Measurements from ENCODE around the gene LIN7A.
"Not testable (repeated sequence)": the region's sequence is repeated elsewhere in the genome, so short reads cannot be mapped to it uniquely, and the experiment has no call there.

The LIN7A gene

GRCh38 chr12:80924437-80924836 is 13.3 kb downstream of the LIN7A start:
- no peak for DNase-seq (ENCODE audit: extremely low read depth in 1 of 2, low read depth in 1 of 2)

GRCh38 chr12:80920006-80920405 is 17.7 kb downstream of the LIN7A start:
- DNase-seq (ENCODE audit: extremely low read depth in 1 of 2, low read depth in 1 of 2): no peak

- DNase-seq (ENCODE audit: extremely low read depth in 1 of 2, low read depth in 1 of 2): no peak
Measured at GRCh38 chr12:80917651-80918050, 20.1 kb downstream of the LIN7A start.

GRCh38 chr12:80912901-80913770 is 24.6 kb downstream of the LIN7A start:
- DNase-seq (ENCODE audit: extremely low read depth in 1 of 2, low read depth in 1 of 2): no peak

DNA sequence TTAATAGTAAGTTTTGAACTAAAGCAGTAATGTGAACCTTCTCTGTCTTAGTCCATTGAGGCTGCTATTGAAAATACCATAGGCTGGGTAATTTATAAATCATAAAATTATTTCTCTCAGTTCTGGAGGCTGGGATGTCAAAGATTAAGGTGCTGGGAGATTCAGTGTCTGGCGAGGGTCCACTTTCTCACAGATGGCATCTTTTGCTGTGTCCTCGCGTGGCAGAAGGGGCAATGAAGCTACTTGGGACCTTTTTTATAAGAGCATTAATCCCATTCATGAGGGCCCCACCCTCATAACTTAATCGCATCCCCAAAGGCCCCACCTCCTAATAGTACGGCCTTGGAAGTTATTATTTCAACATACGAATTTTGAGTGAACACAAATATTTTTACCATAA is 28.4 kb downstream of the LIN7A start:
- no peak for DNase-seq (ENCODE audit: extremely low read depth in 1 of 2, low read depth in 1 of 2)

GRCh38 chr12:80902711-80903110 is 35.0 kb downstream of the LIN7A start:
- DNase-seq (ENCODE audit: extremely low read depth in 1 of 2, low read depth in 1 of 2): no peak

GRCh38 chr12:80901661-80902060 is 36.1 kb downstream of the LIN7A start:
- DNase-seq (ENCODE audit: extremely low read depth in 1 of 2, low read depth in 1 of 2): no peak

- no peak for DNase-seq (ENCODE audit: extremely low read depth in 1 of 2, low read depth in 1 of 2)
Measured at GRCh38 chr12:80895240-80895639, 42.5 kb downstream of the LIN7A start.

- no peak for DNase-seq (ENCODE audit: extremely low read depth in 1 of 2, low read depth in 1 of 2)
Measured at GRCh38 chr12:80894179-80894578, 43.6 kb downstream of the LIN7A start.

- DNase-seq (ENCODE audit: extremely low read depth in 1 of 2, low read depth in 1 of 2): no peak
Measured at GRCh38 chr12:80892597-80893445, 44.9 kb downstream of the LIN7A start.

DNA sequence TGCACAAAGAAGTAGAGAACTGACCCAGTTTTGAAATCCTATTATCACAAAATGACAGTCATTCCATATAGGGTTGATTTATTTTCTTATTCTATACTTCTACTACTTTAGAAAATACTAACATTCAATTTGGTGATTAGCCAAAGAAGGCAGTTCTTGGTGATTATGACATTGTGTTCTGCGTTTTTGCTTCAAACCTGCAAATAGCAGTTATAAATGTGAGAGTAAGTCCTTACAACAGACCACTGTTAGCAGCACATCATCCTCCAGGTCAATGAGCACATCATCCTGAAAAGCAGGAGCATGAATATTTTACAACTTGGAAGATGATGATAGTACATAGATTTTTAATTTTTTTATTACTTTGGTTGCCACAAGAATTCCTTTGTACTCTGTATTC is 53.1 kb downstream of the LIN7A start:
- DNase-seq (ENCODE audit: extremely low read depth in 1 of 2, low read depth in 1 of 2): no peak

DNA sequence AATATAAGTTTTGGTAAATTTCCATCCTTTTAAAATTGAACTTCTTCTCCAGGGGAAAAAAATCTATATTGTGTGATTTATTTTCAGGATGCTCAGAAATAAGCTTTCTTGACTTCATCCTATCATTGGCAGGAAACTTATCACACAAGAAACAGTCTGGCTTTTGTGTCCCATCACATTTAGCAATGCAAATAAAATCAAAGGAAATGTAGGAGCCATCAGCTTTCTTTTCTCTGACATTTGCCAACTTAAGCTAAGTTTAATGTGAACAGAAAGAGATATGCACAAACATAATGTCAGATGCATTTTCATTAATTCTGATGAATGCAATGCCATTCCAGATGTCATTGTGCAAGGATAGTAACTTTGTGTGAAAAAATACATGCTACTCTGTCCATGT is 56.6 kb downstream of the LIN7A start:
- no peak for DNase-seq (ENCODE audit: extremely low read depth in 1 of 2, low read depth in 1 of 2)

DNA sequence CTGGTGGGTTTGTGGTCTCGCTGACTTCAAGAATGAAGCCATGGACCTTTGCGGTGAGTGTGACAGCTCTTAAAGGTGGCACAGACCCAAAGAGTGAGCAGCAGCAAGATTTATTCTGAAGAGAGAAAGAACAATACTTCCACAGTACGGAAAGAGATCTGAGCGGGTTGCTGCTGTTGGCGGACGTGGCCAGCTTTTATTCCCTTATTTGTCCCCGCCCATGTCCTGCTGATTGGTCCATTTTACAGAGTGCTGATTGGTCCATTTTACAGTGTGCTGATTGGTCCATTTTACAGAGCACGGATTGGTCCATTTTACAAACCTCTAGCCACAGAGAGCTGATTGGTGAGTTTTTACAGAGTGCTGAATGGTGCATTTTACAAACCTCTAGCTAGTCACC is 59.3 kb downstream of the LIN7A start:
- DNase-seq (ENCODE audit: extremely low read depth in 1 of 2, low read depth in 1 of 2): not testable (repeated sequence)

- no peak for DNase-seq (ENCODE audit: extremely low read depth in 1 of 2, low read depth in 1 of 2)
Measured at GRCh38 chr12:80877721-80878265, 59.9 kb downstream of the LIN7A start.

GRCh38 chr12:80872053-80872452 is 65.7 kb downstream of the LIN7A start:
- no peak for DNase-seq (ENCODE audit: extremely low read depth in 1 of 2, low read depth in 1 of 2)

DNA sequence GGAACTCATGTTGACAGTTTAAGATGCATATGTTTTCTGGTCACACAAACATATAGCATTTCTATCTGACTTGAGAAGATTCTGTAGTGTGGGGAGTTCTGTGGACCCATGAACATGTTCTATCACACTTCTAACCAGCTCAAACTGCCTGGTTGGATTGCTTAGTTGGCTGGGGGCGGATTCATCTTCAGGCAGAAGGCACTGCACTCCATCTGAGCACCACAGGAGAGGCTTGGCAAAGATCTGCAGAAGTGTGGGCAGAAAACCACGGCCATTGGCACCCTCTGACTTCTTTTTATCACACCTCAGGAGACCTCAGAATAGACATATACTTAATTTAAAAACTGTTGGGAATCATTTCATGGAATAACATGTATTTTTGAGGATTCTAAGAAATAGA is 68.5 kb downstream of the LIN7A start:
- no peak for DNase-seq (ENCODE audit: extremely low read depth in 1 of 2, low read depth in 1 of 2)

GRCh38 chr12:80868576-80868975 is 69.2 kb downstream of the LIN7A start:
- no peak for DNase-seq (ENCODE audit: extremely low read depth in 1 of 2, low read depth in 1 of 2)

DNA sequence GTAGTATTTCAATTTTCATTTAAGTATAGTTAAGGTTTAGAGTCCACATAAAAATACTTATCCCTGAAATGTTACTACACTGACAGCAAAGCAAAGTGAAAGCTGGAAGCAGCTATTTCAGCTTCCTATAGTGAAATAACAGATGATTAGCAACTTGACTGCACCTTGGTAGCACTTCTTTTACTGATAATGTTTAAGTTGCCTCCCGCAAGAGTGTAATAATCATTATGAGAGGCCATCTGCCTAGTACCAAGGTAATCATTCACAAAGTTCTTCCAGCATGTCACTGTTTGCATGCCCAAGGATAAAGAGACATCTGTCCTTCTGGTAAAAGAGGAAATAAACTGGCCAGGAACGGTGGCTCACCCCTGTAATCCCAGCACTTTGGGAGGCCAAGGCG is 69.8 kb downstream of the LIN7A start:
- DNase-seq (ENCODE audit: extremely low read depth in 1 of 2, low read depth in 1 of 2): no peak

DNA sequence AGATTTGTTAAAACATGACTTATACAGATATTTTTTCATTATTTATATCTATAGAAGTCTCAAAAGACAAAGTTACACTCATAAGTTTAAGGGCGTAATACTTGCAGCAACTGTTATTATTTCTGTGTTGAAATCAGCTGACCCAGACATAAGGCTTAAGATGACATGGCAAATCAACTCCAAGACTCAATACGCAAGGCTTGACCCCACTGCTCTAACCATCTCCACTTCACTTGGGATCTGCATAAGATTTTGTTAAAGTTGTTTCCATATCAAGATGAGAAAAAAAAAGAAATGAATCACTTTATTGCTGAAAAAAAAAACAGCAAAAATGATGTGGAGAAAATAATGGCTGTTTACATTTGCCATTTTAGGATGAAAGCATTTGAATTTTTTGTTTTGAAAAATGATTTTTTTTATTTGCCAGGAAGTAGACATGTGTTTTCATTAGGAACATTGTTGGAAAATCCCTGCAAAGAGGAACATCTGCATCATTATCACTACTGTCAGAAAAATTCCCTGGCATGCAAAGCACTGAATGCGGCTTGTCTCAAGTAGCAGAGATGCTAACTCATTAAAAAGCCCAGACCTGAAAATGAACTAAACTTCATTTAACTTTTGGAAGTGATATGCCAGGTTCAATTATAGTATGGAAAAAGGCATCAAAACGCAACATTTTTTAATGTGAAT is 73.5 kb downstream of the LIN7A start:
- DNase-seq (ENCODE audit: extremely low read depth in 1 of 2, low read depth in 1 of 2): no peak

DNA sequence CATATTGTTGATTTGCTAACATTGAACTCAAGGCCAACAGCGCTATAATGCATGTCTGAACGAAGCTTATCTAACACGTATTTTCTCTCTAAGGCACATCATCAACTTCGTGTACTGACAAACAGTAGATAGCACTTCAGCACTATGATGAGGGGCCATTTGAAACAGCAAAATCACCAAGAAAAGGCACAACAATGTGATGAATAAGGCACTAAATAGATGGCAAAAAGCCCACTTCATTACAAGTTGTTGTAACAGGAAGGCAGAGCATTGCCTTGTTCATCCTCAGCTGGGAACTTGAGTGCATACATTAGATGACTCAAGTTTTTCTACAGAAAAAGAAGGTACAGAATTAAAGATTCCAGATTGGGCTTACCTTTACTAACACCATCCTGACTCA is 75.2 kb downstream of the LIN7A start:
- DNase-seq (ENCODE audit: extremely low read depth in 1 of 2, low read depth in 1 of 2): no peak

All from activated CD8-positive, alpha-beta memory T cell treated with anti-CD3 and anti-CD28 coated beads for 1 hour (primary cell).